ENCODE data around the gene ANO10.
"Not testable (repeated sequence)": the region's sequence is repeated elsewhere in the genome, so short reads cannot be mapped to it uniquely, and the experiment has no call there.

ANO10 gene

DNA sequence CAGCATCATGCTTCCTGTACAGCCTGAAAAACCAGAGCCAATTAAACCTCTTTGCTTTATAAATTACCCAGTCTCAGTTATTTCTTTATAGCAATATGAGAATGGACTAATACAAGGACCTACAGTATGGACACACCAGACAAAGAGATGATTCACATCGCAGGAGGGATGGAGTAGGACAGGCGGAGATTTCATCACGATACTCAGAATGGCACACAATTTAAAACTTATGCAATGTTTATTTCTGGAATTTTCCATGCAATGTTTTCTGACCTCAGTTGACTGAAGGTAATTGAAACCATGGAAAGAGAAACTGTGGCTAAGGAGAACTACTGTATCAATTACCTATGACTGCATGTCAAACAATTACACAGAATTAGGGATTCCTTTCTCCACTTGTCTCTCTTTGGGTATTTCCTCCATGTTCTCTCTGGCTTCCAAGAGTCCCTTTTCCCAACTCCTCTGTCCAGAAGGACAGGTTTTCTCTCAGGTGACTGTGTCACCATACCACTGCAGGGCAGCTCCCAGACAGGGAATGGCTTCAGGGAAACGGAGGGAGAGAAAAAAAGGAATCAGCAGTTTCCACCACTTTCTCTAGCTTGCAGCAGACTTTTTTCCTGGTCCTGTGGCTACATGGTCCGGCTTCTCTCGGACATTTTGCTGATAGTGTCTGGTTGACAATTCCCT, 3.0 kb upstream of the ANO10 start:
- DNase-seq, result no peak

DNA sequence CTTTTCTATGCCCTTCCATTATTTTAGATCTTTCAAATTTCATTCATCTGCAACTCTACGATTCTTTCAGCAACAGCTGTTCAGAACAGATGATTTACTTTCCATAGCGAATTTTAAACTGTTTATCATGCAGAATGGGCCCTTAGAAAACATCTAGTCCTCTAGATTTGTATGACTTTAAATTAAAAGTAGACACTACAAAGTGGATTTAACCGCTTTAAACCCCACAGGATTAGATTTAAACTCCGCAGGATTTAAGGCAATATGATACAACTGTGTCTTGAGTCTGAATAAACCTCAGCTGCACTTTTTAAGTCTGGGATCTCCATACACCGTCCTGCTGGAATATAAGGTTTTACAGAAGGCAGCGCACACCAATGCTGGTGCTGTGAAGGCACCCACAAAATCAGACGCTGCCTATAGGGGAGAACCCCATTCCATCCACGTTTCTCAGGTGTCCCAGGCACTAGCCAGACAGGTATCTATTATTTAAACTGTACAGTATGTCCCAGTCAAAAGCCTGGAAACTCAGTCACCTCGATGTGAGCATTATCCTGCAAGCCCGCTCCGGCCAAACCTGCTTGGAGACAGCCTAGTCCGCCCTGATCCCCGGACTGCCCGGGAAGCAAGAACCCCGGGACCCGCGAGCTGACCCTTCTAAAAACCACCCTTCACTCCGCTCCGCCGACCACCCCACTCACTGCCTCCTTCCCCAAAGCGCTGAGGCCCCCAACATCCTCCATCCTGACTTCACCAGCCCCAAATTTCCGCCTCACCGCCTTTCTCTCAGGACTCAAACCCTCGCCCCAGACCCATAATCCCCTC, 768 bp downstream of the ANO10 start:
- DNase-seq, result no peak

DNA sequence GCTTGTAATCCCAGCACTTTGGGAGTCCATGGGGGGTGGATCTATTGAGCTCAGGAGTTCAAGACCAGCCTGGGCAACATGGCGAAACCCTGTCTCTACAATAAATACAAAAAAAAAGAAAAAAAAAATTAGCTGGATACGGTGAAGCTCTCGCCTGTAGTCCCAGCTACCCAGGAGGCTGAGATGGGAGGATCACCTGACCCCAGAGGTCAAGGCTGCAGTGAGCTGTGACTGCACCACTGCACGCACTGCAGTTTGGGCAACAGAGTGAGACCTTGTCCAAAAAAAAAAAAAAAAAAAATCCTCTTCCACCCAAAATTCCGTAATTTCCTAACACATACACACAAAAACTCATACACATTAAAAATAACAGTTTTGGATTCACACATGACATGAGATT, 2.2 kb downstream of the ANO10 start:
- no peak for DNase-seq

DNA sequence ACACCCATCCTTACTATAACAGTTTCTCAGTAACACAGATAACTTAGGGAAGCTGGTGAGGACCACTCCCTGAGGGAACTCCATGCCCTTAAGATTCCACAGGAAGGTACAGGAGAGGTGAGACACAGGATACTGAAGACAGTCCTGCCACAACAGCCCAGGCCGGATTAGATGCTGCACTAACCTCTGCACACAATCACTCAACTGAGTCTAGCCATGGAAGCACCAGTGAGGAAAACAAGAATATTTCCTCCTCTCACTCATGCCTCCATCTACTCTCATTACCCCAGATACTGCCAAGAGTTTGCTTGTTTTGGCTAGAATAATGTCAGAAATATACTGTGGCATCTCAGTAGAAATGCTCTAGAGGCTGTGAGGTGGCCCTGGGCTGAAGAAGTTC, 3.7 kb downstream of the ANO10 start:
- DNase-seq, result no peak

DNA sequence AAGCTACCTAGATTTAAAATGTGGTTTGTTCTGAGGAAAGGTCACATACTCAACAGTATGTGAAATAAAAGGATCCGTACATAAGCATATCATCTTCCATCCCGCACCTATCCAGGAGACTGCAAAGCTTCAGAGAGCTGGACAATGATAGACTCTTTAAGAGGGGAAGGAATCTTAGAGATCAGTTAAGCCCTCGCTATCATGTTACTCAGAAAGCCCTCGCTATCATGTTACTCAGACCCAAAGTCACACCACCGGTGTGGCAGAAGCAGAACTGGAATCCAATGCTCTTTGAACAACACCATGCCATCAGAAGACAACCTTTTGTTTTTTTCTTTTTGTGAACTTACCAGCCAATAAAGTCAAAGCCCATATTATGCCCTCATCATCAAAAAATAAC, 5.8 kb downstream of the ANO10 start:
- no peak for DNase-seq

DNA sequence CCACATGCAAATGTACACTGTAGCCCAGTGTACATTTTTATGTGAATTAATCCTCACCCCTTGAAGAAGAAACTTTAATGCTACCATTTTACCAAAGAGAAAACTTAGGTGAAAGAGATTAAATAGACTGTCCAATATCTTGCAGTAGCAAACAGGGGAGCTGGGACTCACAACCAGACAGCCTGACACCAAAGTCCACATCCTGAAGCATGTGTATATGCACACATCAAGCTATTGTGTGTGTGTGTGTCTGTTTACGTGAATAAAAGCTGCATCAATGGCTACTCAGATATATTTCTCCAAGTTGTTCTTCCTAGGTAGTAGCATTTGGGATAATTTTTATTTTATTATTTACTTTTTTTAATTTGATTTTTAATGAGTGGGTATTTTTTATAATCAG, 6.7 kb downstream of the ANO10 start:
- no peak for DNase-seq

DNA sequence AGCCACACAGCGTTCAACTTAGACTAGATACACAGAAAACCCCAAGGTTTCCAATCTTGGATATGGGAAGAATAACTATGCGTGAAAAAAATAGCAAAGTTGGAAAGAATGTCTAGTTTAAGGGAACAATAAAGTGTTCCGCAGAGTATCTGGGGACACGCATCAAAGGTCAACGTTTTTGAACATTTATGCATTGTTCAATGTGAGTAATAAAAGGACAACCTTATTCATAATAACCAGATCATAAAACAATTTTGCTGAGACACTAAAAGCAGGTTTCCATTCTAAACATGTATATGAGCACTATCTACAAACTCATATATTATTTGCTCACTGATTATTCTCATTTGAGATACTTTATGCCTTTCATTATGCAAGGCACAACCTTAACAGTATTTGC, 7.8 kb downstream of the ANO10 start:
- DNase-seq, result no peak

DNA sequence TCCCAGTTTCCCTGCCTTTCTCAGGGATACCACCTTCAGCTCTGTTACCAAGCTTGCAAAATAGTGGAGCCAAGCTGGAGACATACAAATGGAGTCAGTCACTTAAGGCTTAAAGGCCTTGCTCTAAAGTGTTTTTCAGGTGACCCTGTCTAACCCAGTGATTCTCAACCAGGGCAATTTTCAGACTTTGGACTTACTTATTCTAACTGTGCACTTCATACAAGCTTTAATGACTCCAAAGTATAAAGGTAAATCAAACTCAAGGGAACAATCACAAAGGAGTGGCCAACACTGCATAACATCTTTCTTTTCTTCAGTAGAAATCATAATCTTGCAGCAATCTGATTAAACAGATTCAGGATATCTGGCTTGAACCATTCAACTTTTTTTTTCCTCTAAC, 9.4 kb downstream of the ANO10 start:
- no peak for DNase-seq

DNA sequence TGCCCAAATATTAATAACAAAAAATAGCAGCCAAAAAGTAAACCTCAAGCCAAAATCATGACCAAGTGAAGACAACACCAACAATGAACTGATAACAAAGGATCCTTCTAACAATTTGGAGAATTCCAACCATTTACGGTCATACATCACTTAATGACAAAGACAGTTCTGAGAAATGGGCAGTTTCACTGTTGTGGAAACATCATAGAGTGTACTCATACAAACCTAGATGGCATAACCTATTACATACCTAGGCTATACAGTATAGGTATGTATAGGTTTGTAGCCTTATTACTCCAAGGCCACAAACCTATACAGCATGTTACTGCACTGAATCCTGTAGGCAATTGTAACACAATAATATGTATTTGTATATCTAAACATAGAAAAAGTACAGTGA, 12.4 kb downstream of the ANO10 start:
- no peak for DNase-seq

DNA sequence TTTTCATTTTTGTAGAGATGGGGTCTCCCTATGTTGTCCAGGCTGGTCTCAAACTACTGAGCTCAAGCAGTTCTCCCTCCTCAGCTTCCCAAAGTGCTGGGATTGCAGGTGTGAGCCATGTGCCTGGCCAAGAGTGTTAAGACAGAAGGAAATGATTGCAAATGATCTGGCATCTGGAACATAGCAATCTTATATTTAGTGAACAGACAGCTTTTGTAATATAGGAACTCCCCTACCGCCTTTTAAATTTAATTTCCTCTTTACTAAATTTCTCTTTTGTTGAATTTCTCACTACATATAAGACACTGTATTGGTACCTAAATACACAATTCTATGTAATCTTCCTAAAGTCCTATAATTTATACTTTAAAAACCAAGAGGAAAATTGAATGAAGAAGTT, 13.1 kb downstream of the ANO10 start:
- DNase-seq, result no peak

DNA sequence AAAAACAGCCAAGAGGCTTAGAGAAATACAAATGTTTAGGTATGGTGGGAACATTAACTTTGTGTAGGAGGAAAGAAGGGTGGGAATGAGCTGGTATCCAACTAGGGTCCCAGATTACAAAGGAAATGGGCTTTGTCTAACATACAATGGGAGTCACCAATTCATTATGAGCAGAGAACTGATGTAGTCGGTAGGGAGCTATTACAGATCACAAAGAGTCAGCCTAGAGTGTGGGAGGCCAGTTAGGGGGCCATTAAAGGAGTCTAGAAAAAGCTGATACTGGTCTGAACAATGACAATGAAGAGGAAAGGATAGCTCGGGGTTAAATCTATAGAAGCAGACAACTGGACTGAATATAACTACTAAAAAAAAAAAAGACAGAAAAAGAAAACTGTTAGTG, 15.5 kb downstream of the ANO10 start:
- DNase-seq, result no peak

DNA sequence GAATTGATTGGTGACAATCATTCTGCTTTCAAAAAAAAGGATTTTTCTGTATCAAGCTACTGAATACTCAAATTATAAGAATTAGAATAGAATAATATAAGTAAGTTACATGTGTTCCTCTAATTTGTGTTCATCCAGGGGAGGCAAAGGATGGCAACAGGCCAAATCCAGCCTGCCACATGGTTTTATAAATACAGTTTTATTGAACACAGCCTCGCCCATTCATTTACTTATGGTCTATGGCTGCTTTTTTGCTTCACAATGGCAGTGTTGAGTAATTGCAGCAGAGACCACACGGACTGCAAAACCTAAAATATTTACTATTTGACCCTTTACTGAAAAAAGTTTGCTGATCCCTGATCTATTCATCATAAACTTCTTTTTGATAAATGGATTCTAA, 21.9 kb downstream of the ANO10 start:
- not testable (repeated sequence) for DNase-seq

DNA sequence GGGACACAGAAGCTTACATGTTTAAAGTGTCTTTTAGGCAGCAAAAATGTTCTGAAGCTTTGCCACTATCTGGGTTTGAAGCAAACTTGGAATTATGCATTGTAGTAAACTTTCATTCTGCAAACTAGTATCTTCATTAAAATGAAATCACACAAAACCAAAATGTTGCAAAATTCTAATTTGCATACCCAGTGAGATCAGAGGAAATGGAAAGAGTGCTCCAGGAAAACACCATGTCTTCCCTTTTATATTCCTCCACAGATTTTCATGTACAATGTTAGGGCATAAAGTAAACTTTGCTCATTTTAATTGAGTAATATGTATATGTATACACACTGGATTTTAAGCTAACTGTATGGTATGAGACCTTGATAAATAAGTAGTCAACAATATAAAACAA, 23.9 kb downstream of the ANO10 start:
- no peak for DNase-seq

DNA sequence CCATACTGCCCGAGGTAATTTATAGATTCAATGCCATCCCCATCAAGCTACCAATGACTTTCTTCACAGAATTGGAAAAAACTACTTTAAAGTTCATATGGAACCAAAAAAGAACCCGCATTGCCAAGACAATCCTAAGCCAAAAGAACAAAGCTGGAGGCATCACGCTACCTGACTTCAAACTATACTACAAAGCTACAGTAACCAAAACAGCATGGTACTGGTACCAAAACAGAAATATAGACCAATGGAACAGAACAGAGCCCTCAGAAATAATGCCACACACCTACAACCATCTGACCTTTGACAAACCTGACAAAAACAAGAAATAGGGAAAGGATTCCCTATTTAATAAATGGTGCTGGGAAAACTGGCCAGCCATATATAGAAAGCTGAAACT, 25.6 kb downstream of the ANO10 start:
- not testable (repeated sequence) for DNase-seq

DNA sequence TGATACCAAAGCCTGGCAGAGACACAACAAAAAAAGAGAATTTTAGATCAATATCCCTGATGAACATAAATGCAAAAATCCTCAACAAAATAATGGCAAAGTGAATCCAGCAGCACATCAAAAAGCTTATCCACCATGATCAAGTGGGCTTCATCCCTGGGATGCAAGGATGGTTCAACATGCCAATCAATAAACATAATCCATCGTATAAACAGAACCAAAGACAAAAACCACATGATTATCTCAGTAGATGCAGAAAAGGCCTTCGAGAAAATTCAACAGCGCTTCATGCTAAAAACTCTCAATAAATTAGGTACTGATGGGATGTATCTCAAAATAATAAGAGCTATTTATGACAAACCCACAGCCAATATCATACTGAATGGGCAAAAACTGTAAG, 26.5 kb downstream of the ANO10 start:
- not testable (repeated sequence) for DNase-seq

DNA sequence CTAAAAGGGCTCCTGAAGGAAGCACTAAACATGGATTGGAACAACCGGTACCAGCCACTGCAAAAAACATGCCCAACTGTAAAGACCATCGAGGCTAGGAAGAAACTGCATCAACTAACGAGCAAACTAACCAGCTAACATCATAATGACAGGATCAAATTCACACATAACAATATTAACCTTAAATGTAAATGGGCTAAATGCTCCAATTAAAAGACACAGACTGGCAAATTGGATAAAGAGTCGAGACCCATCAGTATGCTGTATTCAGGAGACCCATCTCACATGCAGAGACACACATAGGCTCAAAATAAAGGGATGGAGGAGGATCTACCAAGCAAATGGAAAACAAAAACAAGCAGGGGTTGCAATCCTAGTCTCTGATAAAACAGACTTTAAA, 28.2 kb downstream of the ANO10 start:
- DNase-seq, result not testable (repeated sequence)

DNA sequence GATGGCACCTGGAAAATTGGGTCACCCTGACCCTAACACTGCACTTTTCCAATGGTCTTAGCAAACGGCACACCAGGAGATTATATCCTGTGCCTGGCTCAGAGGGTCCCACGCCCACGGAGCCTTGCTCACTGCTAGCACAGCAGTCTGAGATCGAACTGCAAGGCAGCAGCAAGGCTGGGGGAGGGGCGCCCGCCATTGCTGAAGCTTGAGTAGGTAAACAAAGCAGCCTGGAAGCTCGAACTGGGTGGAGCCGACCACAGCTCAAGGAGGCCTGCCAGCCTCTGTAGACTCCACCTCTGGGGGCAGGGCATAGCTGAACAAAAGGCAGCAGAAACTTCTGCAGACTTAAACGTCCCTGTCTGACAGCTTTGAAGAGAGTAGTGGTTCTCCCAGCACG, 29.9 kb downstream of the ANO10 start:
- not testable (repeated sequence) for DNase-seq

DNA sequence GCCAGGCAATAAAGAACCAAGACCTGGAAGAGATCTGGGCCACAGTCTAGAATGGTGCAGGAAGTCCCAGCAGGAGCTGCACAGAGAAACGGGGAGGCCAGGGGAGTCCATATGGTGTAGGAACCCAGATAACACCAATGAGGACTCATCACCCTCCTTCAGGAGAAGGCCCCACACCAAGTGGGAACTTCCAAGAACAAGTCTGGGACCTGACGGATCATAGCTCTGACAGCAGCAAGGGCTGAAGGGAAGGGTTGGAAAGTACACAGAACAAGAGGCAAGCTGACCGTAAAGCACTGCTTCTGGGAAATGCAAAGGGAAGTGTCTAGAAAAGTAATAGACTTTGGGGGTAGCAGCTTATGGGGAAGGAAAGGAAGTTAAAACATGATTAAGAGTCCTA, 34.5 kb downstream of the ANO10 start:
- no peak for DNase-seq

DNA sequence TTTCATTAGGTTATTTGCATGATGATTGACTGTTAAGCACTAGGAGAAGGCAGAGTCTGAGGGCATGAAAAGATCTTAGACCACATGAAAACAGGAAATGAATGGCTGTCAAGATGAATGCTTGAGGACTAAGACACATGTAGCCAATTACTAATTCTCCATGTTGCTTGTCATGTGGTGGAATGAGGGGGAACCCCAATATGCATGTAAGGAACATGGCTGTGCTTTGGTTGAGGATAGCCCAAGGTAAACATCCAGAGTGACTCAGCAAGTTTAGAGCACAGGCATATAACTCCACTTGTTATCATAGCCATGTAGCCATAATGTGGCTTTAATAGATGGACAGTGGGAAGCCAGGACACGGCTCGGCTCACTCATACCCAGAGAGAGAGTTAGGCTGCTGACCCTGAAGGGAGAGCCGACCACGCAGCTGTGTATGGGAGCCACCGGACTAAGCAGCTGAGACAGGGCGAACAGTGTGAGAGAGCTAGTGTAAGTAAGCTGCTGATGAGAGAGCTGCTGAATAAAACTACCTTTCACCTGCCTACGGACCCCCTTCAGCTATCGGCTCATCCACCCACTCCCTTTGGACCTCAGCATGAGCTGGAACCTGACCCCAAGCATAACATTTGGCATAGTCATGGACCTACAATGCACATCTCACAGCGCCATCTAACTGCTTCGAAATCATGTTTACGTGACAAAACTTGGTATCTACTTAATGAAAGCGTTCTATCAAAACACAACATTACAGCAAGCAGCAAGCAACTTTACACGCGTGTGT, 37.6 kb downstream of the ANO10 start:
- no peak for DNase-seq

DNA sequence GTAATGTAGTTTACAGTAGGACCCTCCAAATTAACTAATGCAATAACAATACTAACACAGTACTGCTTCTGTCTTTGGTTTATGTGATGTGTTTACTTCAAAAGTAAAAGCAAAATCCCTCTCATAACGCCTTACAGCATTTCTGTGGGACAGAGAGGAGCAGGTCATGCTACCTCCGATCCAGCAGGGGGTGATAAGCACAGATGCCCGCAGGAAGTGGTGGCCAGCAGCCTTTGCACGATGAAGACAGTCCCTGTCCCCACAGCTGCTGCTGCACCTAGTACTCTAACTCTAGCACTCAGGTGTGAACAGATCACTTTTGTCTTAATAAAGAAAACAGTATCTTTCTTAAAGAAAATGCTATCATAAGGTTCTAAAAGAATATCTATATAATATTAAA, 38.3 kb downstream of the ANO10 start:
- no peak for DNase-seq

DNA sequence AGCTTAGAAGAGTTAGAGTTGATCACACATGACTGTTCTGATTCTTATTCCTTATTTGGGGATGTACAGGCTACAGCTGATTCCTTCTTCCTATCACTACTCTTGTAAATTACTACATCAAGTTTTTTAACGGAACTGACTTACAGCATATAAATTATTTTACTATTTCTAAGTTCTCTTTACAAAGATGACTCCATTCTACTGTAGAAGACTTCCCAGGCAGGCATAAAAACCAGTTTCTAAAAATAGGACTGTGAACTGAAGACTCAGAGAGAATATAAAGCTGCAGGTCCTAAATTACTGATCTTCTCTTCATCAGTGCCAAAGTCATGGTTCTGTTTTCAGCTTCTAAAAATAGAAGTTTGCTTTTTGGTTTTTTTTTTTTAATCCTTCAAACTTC, 38.9 kb downstream of the ANO10 start:
- DNase-seq, result no peak

DNA sequence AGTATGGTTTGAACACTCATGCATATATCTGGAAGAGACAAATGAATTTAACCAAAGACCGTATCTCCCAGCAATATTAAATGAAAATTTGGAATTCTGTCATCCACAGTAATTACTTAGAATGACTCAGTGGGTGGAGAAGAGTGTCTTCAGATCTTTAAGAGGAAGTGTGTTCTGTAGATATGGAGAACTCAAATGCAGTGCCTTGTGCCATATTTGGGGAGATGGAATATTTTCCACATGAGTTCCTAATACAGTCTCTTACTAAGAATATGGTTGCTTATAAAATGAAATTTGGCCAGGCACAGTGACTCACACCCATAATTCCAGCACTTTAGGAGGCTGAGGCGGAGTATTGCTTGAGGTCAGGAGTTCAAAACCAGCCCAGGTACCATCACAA, 40.5 kb downstream of the ANO10 start:
- DNase-seq, result no peak

DNA sequence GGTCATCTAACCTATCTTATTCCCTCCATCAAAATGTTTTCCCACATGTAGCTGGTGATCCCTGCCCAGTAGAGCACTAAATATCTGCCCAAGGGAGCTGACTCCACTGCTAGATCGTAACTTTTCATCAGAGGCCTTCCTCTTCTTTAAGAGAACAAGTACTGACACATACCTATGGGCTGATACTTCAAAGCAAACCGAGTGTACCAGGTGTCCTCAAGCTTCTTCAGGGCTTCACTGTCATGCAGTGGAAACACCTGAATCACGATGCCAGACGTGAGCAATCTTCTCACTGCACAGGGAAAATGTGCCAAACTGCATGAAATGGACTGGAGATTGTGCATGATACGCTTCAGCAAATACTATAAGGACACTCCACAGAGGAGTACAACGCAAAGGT, 41.6 kb downstream of the ANO10 start:
- no peak for DNase-seq

DNA sequence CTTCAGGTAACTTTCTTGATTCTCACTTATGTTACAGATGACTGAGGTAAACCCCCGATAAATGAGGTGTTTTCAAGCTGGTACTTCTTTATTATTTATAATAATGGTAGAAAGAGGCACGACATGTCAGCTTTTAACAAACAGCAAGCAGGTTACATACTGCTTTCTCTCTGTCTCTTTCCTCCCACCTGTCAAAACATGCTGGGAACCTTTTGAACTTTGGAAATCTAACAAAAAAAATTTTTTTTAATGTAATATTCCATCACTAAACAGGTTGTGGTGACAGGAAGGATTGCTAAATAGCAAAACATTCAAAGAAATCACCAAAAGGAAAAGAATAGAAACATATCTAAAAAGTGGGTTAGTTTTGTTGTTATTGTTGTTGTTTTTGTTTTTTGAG, 48.2 kb downstream of the ANO10 start:
- DNase-seq, result no peak
